HepG2 (cell line): ENCODE results near the gene FRMD6.

Experiments used
- CHD4 ChIP-seq: fragments of 200-600 bp; sonication (generic); IDR thresholded peaks from 2 replicates; pipeline ENCODE4 v1.7.0; 2017; ENCODE audit warnings: mild to moderate bottlenecking, low read length, borderline replicate concordance
- HMGA1 ChIP-seq: sonication (generic); formaldehyde crosslinking; conservative IDR thresholded peaks from 2 replicates; pipeline ENCODE4 v1.4.0; 2020; ENCODE audit warnings: missing genetic modification reagents
- POLR2AphosphoS5 ChIP-seq: IDR thresholded peaks from 2 replicates; pipeline ENCODE4 v1.6.1; 2012; ENCODE audit warnings: low read depth, low read length
- SETDB1 ChIP-seq: sonication (generic); formaldehyde crosslinking; IDR thresholded peaks from 2 replicates; pipeline ENCODE4 v1.5.1; 2020; ENCODE audit warnings: missing genetic modification reagents, mild to moderate bottlenecking, borderline replicate concordance
- YY1 ChIP-seq: IDR thresholded peaks from 2 replicates; pipeline ENCODE4 v1.6.1; 2011; ENCODE audit warnings: low read length, low read depth, moderate library complexity, mild to moderate bottlenecking; ENCODE audit not compliant: insufficient read depth, insufficient replicate concordance
- ZBTB20 ChIP-seq: sonication (generic); formaldehyde crosslinking; IDR thresholded peaks from 2 replicates; pipeline ENCODE4 v1.8.1; 2023; ENCODE audit warnings: missing genetic modification reagents, low read depth, mild to moderate bottlenecking, borderline replicate concordance
- ZFP41 ChIP-seq: sonication (generic); formaldehyde crosslinking; IDR thresholded peaks from 2 replicates; pipeline ENCODE4 v1.4.0; 2020; ENCODE audit warnings: mild to moderate bottlenecking, missing genetic modification reagents, borderline replicate concordance
- ZNF616 ChIP-seq: sonication (generic); formaldehyde crosslinking; IDR thresholded peaks from 2 replicates; pipeline ENCODE4 v1.5.0; 2020; ENCODE audit warnings: low read depth, mild to moderate bottlenecking, missing genetic modification reagents
- TF ChIP-seq, protein P1 (sequence below): sonication (generic); formaldehyde crosslinking; IDR thresholded peaks from 2 replicates; pipeline ENCODE4 v1.8.0; 2022; ENCODE audit warnings: mild to moderate bottlenecking, missing genetic modification reagents, moderate library complexity
- TF ChIP-seq, protein P2 (sequence below): sonication (generic); formaldehyde crosslinking; IDR thresholded peaks from 2 replicates; pipeline ENCODE4 v1.5.0; 2020; ENCODE audit warnings: mild to moderate bottlenecking, missing genetic modification reagents, moderate library complexity

GRCh38 chr14:51735851-51736250, 84.1 kb downstream of the FRMD6 start:
- TF ChIP-seq, protein P1, sequence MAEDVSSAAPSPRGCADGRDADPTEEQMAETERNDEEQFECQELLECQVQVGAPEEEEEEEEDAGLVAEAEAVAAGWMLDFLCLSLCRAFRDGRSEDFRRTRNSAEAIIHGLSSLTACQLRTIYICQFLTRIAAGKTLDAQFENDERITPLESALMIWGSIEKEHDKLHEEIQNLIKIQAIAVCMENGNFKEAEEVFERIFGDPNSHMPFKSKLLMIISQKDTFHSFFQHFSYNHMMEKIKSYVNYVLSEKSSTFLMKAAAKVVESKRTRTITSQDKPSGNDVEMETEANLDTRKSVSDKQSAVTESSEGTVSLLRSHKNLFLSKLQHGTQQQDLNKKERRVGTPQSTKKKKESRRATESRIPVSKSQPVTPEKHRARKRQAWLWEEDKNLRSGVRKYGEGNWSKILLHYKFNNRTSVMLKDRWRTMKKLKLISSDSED (CRISPR knock-in tag), result no peak
- TF ChIP-seq ZNF616 (CRISPR knock-in tag), result no peak
- TF ChIP-seq ZBTB20 (CRISPR knock-in tag), result no peak
- TF ChIP-seq CHD4, result peak; percentile 72; the same call in 1 of the 2 replicates
- TF ChIP-seq ZFP41, result no peak
- no peak for TF ChIP-seq POLR2AphosphoS5
- no peak for TF ChIP-seq SETDB1 (CRISPR knock-in tag)
- no peak for TF ChIP-seq YY1
- no peak for TF ChIP-seq HMGA1 (CRISPR knock-in tag)
- TF ChIP-seq, protein P2, sequence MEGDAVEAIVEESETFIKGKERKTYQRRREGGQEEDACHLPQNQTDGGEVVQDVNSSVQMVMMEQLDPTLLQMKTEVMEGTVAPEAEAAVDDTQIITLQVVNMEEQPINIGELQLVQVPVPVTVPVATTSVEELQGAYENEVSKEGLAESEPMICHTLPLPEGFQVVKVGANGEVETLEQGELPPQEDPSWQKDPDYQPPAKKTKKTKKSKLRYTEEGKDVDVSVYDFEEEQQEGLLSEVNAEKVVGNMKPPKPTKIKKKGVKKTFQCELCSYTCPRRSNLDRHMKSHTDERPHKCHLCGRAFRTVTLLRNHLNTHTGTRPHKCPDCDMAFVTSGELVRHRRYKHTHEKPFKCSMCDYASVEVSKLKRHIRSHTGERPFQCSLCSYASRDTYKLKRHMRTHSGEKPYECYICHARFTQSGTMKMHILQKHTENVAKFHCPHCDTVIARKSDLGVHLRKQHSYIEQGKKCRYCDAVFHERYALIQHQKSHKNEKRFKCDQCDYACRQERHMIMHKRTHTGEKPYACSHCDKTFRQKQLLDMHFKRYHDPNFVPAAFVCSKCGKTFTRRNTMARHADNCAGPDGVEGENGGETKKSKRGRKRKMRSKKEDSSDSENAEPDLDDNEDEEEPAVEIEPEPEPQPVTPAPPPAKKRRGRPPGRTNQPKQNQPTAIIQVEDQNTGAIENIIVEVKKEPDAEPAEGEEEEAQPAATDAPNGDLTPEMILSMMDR (CRISPR knock-in tag), result no peak
